Measurements from ENCODE around the gene MCMBP.

MCMBP gene

DNA sequence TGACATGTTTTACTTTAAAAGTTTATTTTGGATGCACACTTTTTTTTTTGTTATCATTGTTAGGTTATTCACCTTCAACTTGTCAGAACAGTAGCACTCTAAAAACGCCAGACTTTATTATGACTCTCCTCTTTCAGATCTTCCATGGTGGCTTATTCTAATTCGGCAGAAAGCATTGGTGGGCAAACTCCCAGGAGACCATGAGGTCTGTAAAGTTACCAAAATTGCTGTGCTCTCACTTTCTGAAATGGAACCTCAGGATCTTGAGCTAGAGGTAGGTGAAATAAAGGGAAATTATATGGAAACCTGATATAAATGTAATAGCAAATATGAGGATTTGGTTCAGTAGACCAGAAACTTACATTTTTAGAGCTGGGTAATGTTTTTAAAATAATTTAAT, 91.1 kb downstream of the MCMBP start:
- no peak for DNase-seq

DNA sequence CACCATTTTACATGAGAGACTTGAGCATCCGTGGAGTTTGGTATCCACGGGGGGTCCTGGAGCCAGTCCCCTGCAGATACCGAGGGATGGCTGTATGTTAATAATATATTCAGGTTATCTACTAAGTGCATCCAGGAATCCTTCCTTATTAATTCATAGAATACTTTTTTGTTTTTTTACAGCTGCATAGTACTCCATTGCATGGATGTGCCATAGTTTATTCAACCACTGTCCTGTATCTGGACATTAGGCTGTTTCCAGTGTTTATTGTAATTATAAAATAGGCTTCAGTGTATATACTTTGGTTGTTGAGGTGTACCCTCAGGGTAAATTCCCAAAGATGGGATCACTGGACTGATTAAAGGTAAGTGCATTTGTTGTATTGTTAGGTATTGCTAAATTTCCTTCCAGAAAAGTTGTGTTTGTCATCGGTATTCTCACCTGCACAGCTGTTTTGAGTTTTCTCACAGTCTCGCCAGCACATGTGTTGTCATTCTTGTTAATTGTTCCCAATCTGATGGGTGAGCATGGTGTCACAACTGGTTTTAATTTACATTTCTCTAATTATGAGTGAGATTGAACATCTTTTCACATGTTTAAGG, 91.7 kb downstream of the MCMBP start:
- DNase-seq: no peak

All from C1 segment of cervical spinal cord (tissue), 14 donors.